ENCODE measurements around the gene SHROOM1. TPM values are rescaled to one million over a fixed set of nuclear protein-coding genes. Genes with fewer than 3 reads are reported as not detected.

SHROOM1 gene
- total and polyA plus RNA-seq, 9 of the 15 experiments (the other 6 are each of a cell fraction or from before 2014, with no cell fraction given), result 0.44 to 26.5 (median 11.9) TPM

- Histone ChIP-seq H3K4me1 (replicated peaks in 1 of 2; ENCODE audit: control insufficient read depth in 2 of 2, insufficient read depth in 2 of 2, low read length in 2 of 2) (peaks cover 46 to 59% of the 10 kb centered on the region in 2 experiments), H3K9ac (ENCODE audit: insufficient read depth in 1 of 2, low read depth in 2 of 2, low read length in 2 of 2) (peak overlapping the region; percentile 81 to 95; a peak in 3 of 4 replicates), H4K20me1 (replicated peaks; ENCODE audit: control insufficient read depth, insufficient read depth, low read length) (no peaks in the 10 kb centered on the region; the same call in 1 of the 2 replicates), H3K27ac (ENCODE audit: extremely low read depth, low read depth, low read length) (peak overlapping the region; percentile 79), H3K4me3 (peak overlapping the region; percentile 58; the same call in 1 of the 2 replicates), H3K9me1 (ENCODE audit: control insufficient read depth, insufficient read depth, low read length) (no peaks in the 10 kb centered on the region), H3K36me3 (ENCODE audit: control insufficient read depth, insufficient read depth, low read length) (peaks cover 15% of the 10 kb centered on the region; the same call in 1 of the 3 replicates), H3K27me3 (ENCODE audit: control insufficient read depth in 2 of 2, insufficient read depth in 2 of 2, low read length in 2 of 2) (no peaks in the 10 kb centered on the region), H3K4me2 (ENCODE audit: insufficient read depth, low read length) (peak overlapping the region; percentile 84), H3K9me3 (replicated peaks; ENCODE audit: control insufficient read depth, insufficient read depth, low read depth, low read length) (no peaks in the 10 kb centered on the region), H2AFZ (ENCODE audit: low read depth, low read length) (peak overlapping the region; percentile 93), H3K79me2 (ENCODE audit: control insufficient read depth, insufficient read depth, low read length) (peaks cover 53% of the 10 kb centered on the region)
- no TSS peak for BruUV-seq (replicated peaks)
- intact Hi-C loops (cut with micrococcal nuclease), result loop anchor here (2.0 kb wide), 1 partner anchor 43 kb away; no protein-coding TSS in a partner anchor
- ATAC-seq, result no peak
- WGBS (ENCODE audit: insufficient coverage, low coverage, missing lambda C conversion rate), result 16% methylated on average over 3 of the region's 4 CpGs
- peak in 1 of 4 experiments; percentile 25 for DNase-seq (ENCODE audit: extremely low read depth in 1 of 4, low spot score in 3 of 4)
- in situ Hi-C loops (cut with MboI), result no loop called here
- FAIRE-seq, result peak; percentile 35
- POLR2A ChIA-PET, result interaction anchor here (0.5 to 2.9 kb wide), 9 partner anchors 10 to 486 kb away, joined by 3 to 10 read pairs (median 4); partner anchors contain the start of gene RAD50
- CTCF ChIA-PET (ENCODE audit: low intra/inter-chr PET ratio), result no interaction called here
- TF ChIP-seq MEF2D (tag; conservative IDR thresholded peaks at IDR 0.05; ENCODE audit: low read depth), result 0 out of 2 replicates have a peak, but pooled peaks have one; percentile 34
- TF ChIP-seq LCOR (CRISPR knock-in tag; IDR thresholded peaks at IDR 0.05), result 0 out of 2 replicates have a peak, but pooled peaks have one; percentile 18
- no peak for TF ChIP-seq ATF4 (CRISPR knock-in tag; IDR thresholded peaks at IDR 0.05)
- no peak for TF ChIP-seq CHD7 (IDR thresholded peaks at IDR 0.05; ENCODE audit: low read depth, low read length)
- TF ChIP-seq SMC3 (conservative IDR thresholded peaks at IDR 0.05; ENCODE audit: insufficient read depth, low read depth, low read length), result no peak
- 0 out of 2 replicates have a peak, but pooled peaks have one; percentile 1 for TF ChIP-seq GABPB1 (CRISPR knock-in tag; IDR thresholded peaks at IDR 0.05)
These were observed 52.3 kb downstream of the SHROOM1 start for GRCh38 chr5:132778129-132778528.

All from K562 (cell line).